Liver (tissue), 9 donors: ENCODE data around the gene CCS. TPM values are rescaled to one million over a fixed set of nuclear protein-coding genes. Genes with fewer than 3 reads are reported as not detected.

Source experiments
- DNase-seq: peaks from one replicate; pipeline ENCODE4 v3.0.0-alpha.2; 2017; ENCODE audit warnings: low spot score
- H3K27ac ChIP-seq, 2 donors: one replicate each; pipeline ENCODE4 v1.7.0; 2013; ENCODE audit warnings: inconsistent platforms in 2 of 2, low read length in 2 of 2, control low read depth in 1 of 2, low read depth in 1 of 2, mild to moderate bottlenecking in 1 of 2
- H3K27me3 ChIP-seq, 4 donors: one replicate each; pipeline versions ENCODE4 v1.6.1 to v1.7.0; 2013; ENCODE audit warnings: low read length in 3 of 4, inconsistent platforms in 1 of 4, mild to moderate bottlenecking in 1 of 4, moderate library complexity in 1 of 4; ENCODE audit not compliant: control insufficient read depth in 4 of 4, insufficient read depth in 4 of 4
- H3K36me3 ChIP-seq, 4 donors: one replicate each; pipeline versions ENCODE4 v1.6.1 to v1.7.0; 2013; ENCODE audit warnings: low read length in 3 of 4, mild to moderate bottlenecking in 3 of 4, low read depth in 1 of 4, moderate library complexity in 1 of 4; ENCODE audit not compliant: control insufficient read depth in 4 of 4, insufficient read depth in 3 of 4
- H3K4me1 ChIP-seq, 4 donors: one replicate each; pipeline versions ENCODE4 v1.6.1 to v1.7.0; 2013; ENCODE audit warnings: low read length in 3 of 4, mild to moderate bottlenecking in 3 of 4, moderate library complexity in 1 of 4; ENCODE audit not compliant: control insufficient read depth in 4 of 4, insufficient read depth in 4 of 4
- H3K4me3 ChIP-seq, 3 donors: one replicate each; pipeline versions ENCODE4 v1.6.1 to v1.7.0; 2013; ENCODE audit warnings: low read length in 3 of 3, control low read depth in 1 of 3, low read depth in 1 of 3, mild to moderate bottlenecking in 1 of 3
- H3K9ac ChIP-seq, 2 donors: one replicate each; pipeline ENCODE4 v1.7.0; 2013; ENCODE audit warnings: low read length in 2 of 2, mild to moderate bottlenecking in 2 of 2, moderate library complexity in 2 of 2, control low read depth in 1 of 2, low read depth in 1 of 2
- H3K9me3 ChIP-seq, 4 donors: one replicate each; pipeline versions ENCODE4 v1.6.1 to v1.7.0; 2013; ENCODE audit warnings: low read length in 3 of 4; ENCODE audit not compliant: control insufficient read depth in 4 of 4
- EGR1 ChIP-seq, 2 donors: IDR thresholded peaks; 2 replicates each; pipeline ENCODE4 v1.6.1; 2016 to 2018; ENCODE audit warnings: antibody characterized with exemption in 2 of 2, low read depth in 2 of 2
- FOXA1 ChIP-seq: IDR thresholded peaks from 2 replicates; pipeline ENCODE4 v1.6.1; 2016; ENCODE audit warnings: antibody characterized with exemption
- FOXA2 ChIP-seq: IDR thresholded peaks from 2 replicates; pipeline ENCODE4 v1.6.1; 2016; ENCODE audit warnings: antibody characterized with exemption
- GABPA ChIP-seq, 2 donors: IDR thresholded peaks in 1 of 2; conservative IDR thresholded peaks in 1 of 2; 2 replicates each; pipeline ENCODE4 v1.6.1; 2016; ENCODE audit warnings: antibody characterized with exemption in 2 of 2, mild to moderate bottlenecking in 1 of 2, moderate library complexity in 1 of 2
- HNF4A ChIP-seq, 2 donors: conservative IDR thresholded peaks; 2 replicates each; pipeline ENCODE4 v1.6.1; 2016; ENCODE audit warnings: antibody characterized with exemption in 2 of 2, mild to moderate bottlenecking in 2 of 2
- HNF4G ChIP-seq: IDR thresholded peaks from 2 replicates; pipeline ENCODE4 v1.6.1; 2016; ENCODE audit warnings: antibody characterized with exemption
- JUND ChIP-seq, 2 donors: IDR thresholded peaks; 2 replicates each; pipeline ENCODE4 v1.6.1; 2016; ENCODE audit warnings: antibody characterized with exemption in 2 of 2
- NR2F2 ChIP-seq: IDR thresholded peaks from 2 replicates; pipeline ENCODE4 v1.6.1; 2016; ENCODE audit warnings: antibody characterized with exemption
- RAD21 ChIP-seq, 2 donors: IDR thresholded peaks; 2 replicates each; pipeline ENCODE4 v1.6.1; 2016; ENCODE audit warnings: antibody characterized with exemption in 2 of 2, mild to moderate bottlenecking in 2 of 2
- RXRA ChIP-seq, 2 donors: IDR thresholded peaks; 2 replicates each; pipeline ENCODE4 v1.6.1; 2017 to 2018; ENCODE audit warnings: antibody characterized with exemption in 2 of 2, mild to moderate bottlenecking in 1 of 2
- SP1 ChIP-seq: IDR thresholded peaks from 2 replicates; pipeline ENCODE4 v1.6.1; 2018; ENCODE audit warnings: antibody characterized with exemption, mild to moderate bottlenecking
- TAF1 ChIP-seq: conservative IDR thresholded peaks from 2 replicates; pipeline ENCODE4 v1.6.1; 2016; ENCODE audit warnings: antibody characterized with exemption, mild to moderate bottlenecking
- YY1 ChIP-seq: IDR thresholded peaks from 2 replicates; pipeline ENCODE4 v1.6.1; 2016; ENCODE audit warnings: antibody characterized with exemption, mild to moderate bottlenecking
- WGBS: extraction: QIAGEN DNeasy Blood & Tissue Kit; methylation state at CpG from one replicate; pipeline ENCODE4 v1.1.7; 2013; 5-methylcytosine and 5-hydroxymethylcytosine counted together
- polyA plus RNA-seq, 2 donors: library from polyadenylated mRNA; stranded (reverse) in 1 of 2; unstranded in 1 of 2; fragments of 200-250 nt in 1 of 2; fragments of >200 nt in 1 of 2; fragmentation: Nextera tagmentation in 1 of 2; extraction: Ambion mirVana in 1 of 2; gene quantifications; one replicate each; pipeline versions ENCODE4 v1.2.1 to v1.2.3, GENCODE V29; 2013 to 2015
- total RNA-seq, 2 donors: library from RNA; depleted of rRNA; stranded (reverse); fragments of >200 nt; gene quantifications; one replicate each; pipeline ENCODE4 v1.2.3, GENCODE V29; 2014
- TF ChIP-seq, protein P1 (sequence below): IDR thresholded peaks from 2 replicates; pipeline ENCODE4 v1.6.1; 2016; ENCODE audit warnings: antibody characterized with exemption
- TF ChIP-seq, protein P2 (sequence below): IDR thresholded peaks from 2 replicates; pipeline ENCODE4 v1.6.1; 2016; ENCODE audit warnings: antibody characterized with exemption
- TF ChIP-seq, protein P3 (sequence below): IDR thresholded peaks from 2 replicates; pipeline ENCODE4 v1.6.1; 2016; ENCODE audit warnings: antibody characterized with exemption, mild to moderate bottlenecking
- TF ChIP-seq, protein P4 (sequence below): IDR thresholded peaks from 2 replicates; pipeline ENCODE4 v1.6.1; 2016; ENCODE audit warnings: antibody characterized with exemption
- TF ChIP-seq, protein P5 (sequence below): fragments of 150-350 bp; IDR thresholded peaks from 2 replicates; pipeline ENCODE4 v1.5.1; 2017; ENCODE audit warnings: improper control_type of control experiment, low read depth, low read length; ENCODE audit not compliant: missing input control
- donor health status: healthy.
- donor health status: healthy.
- donor health status: healthy.
- donor health status: healthy.
- donor health status: healthy.

The CCS gene
- total and polyA plus RNA-seq, 4 donors, result 30.2 to 80.2 (median 46.8) TPM

DNA sequence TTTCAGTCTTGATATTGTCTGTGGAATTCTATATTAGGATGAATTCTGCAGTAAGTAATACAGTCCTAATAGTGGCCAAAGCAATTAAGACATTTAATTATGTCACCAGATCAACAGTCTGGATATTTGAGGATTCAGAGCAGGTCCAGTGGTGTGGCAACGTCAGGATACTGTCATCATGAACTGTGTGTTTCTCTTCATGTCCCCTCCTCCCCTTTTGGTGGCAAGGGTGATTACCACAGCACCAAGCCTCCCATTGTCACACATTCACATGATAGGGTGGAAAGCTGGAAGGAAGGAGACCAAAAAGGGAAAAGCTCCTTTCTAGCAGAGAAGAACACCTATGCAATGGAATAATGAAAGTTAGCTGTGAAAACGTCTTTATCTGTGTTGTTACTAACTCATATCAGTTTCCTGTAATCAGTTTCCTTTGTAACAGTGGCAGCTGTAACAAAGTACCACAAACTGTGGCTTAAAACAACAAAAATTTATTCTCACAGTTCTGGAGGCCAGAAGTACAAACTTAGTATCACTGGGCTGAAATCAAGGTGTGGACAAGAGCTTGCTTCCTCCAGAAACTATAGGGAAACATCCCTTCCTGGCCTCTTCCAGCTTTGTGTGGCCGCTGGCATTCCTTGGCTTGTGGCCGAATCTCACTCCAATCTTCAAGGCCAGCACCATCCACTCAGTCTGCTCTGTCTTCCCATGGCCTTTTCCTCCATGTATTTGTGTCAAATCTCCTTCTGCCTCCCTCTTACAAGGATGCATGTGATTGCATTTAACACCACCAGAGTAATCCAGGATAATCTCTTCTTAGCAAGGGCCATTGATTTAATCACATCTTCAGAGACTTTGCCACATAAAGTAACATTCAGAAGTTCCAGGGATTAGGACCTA, 17.0 kb downstream of the CCS start:
- Histone ChIP-seq H3K9me3 (no peaks in the 10 kb centered on the region), H3K36me3 (peaks cover 3 to 12% (median 6%) of the 10 kb centered on the region in 4 donors), H3K27me3 (no peaks in the 10 kb centered on the region), H3K4me3 (no peak overlapping the region), H3K4me1 (peaks cover 9 to 37% (median 29%) of the 10 kb centered on the region in 4 donors), H3K9ac (no peak overlapping the region), H3K27ac (peak overlapping the region in 1 of 2 donors; percentile 2)
- TF ChIP-seq NR2F2 (no peak), RXRA (IDR thresholded peaks at IDR 0.05) (peak in 1 of 2 donors; percentile 38), RAD21 (IDR thresholded peaks at IDR 0.05) (no peak), HNF4A (conservative IDR thresholded peaks at IDR 0.05) (peak in 1 of 2 donors; percentile 41)
- WGBS, result 53% methylated on average over 4 of the region's 4 CpGs
- no peak for DNase-seq

DNA sequence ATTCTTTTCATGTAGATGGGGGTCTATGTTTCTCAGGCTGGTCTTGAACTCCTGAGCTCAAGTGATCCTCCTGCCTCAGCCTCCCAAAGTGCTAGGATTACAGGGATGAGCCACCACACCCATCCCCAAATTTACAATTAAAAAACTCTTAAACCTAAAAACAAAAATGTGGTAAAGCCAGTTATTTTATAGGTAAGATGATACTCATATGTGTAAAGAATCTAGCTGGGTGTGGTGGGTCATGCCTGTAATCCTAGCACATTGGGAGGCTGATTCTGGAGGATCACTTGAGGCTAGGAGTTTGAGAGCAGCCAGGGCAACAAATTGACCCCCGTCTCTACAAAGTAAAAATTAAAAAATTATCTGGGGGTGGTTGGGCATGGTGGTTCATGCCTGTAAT, 19.5 kb downstream of the CCS start:
- DNase-seq, result no peak
- TF ChIP-seq, protein P1, sequence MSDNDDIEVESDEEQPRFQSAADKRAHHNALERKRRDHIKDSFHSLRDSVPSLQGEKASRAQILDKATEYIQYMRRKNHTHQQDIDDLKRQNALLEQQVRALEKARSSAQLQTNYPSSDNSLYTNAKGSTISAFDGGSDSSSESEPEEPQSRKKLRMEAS, result no peak
- TF ChIP-seq EGR1 (IDR thresholded peaks at IDR 0.05; ENCODE audit: low read depth in 2 of 2) (no peak), RAD21 (IDR thresholded peaks at IDR 0.05) (no peak)
- H3K4me3 ChIP-seq, result no peak overlapping the region
- no peaks in the 10 kb centered on the region for H3K36me3 ChIP-seq
- H3K27me3 ChIP-seq, result no peaks in the 10 kb centered on the region
- 96% methylated on average over 1 of the region's 1 CpG for WGBS
- peaks cover 6 to 28% (median 17%) of the 10 kb centered on the region in 4 donors for H3K4me1 ChIP-seq
- no peak overlapping the region for H3K27ac ChIP-seq
- H3K9ac ChIP-seq, result no peak overlapping the region
- no peaks in the 10 kb centered on the region for H3K9me3 ChIP-seq

DNA sequence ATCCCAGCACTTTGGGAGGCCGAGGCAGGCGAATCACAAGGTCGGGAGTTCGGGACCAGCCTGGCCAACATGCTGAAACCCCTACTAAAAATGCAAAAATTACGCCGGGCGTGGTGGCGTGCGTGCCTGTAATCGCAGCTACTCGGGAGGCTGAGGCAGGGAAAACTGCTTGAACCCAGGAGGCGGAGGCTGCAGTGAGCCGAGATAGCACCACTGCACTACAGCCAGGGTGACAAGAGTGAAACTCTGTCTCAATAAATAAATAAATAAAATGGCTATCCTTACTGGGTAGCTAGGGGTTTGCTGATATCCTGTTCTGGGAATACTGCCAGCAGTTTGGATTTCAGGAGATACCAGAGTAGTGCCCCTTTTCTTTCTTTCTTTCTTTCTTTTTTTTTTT, 21.1 kb downstream of the CCS start:
- DNase-seq, result no peak
- WGBS, result 64% methylated on average over 13 of the region's 13 CpGs
- Histone ChIP-seq H3K9ac (no peak overlapping the region), H3K4me3 (no peak overlapping the region), H3K4me1 (peaks cover 3 to 36% (median 28%) of the 10 kb centered on the region in 4 donors), H3K27ac (peak overlapping the region; percentile 32 to 40), H3K36me3 (no peaks in the 10 kb centered on the region), H3K27me3 (no peaks in the 10 kb centered on the region), H3K9me3 (no peaks in the 10 kb centered on the region)
- TF ChIP-seq HNF4G, result no peak
- TF ChIP-seq RAD21 (IDR thresholded peaks at IDR 0.05), result peak; percentile 13 to 31
- TF ChIP-seq RXRA (IDR thresholded peaks at IDR 0.05), result peak; percentile 52 to 72
- TF ChIP-seq FOXA1, result no peak
- TF ChIP-seq, protein P2, sequence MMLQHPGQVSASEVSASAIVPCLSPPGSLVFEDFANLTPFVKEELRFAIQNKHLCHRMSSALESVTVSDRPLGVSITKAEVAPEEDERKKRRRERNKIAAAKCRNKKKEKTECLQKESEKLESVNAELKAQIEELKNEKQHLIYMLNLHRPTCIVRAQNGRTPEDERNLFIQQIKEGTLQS, result no peak
- TF ChIP-seq, protein P3, sequence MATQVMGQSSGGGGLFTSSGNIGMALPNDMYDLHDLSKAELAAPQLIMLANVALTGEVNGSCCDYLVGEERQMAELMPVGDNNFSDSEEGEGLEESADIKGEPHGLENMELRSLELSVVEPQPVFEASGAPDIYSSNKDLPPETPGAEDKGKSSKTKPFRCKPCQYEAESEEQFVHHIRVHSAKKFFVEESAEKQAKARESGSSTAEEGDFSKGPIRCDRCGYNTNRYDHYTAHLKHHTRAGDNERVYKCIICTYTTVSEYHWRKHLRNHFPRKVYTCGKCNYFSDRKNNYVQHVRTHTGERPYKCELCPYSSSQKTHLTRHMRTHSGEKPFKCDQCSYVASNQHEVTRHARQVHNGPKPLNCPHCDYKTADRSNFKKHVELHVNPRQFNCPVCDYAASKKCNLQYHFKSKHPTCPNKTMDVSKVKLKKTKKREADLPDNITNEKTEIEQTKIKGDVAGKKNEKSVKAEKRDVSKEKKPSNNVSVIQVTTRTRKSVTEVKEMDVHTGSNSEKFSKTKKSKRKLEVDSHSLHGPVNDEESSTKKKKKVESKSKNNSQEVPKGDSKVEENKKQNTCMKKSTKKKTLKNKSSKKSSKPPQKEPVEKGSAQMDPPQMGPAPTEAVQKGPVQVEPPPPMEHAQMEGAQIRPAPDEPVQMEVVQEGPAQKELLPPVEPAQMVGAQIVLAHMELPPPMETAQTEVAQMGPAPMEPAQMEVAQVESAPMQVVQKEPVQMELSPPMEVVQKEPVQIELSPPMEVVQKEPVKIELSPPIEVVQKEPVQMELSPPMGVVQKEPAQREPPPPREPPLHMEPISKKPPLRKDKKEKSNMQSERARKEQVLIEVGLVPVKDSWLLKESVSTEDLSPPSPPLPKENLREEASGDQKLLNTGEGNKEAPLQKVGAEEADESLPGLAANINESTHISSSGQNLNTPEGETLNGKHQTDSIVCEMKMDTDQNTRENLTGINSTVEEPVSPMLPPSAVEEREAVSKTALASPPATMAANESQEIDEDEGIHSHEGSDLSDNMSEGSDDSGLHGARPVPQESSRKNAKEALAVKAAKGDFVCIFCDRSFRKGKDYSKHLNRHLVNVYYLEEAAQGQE, result no peak
- TF ChIP-seq, protein P1, result peak; percentile 12
- no peak for TF ChIP-seq EGR1 (IDR thresholded peaks at IDR 0.05; ENCODE audit: low read depth in 2 of 2)
- TF ChIP-seq NR2F2, result no peak
- TF ChIP-seq YY1, result peak; percentile 51
- peak; percentile 34 for TF ChIP-seq SP1
- TF ChIP-seq, protein P4, sequence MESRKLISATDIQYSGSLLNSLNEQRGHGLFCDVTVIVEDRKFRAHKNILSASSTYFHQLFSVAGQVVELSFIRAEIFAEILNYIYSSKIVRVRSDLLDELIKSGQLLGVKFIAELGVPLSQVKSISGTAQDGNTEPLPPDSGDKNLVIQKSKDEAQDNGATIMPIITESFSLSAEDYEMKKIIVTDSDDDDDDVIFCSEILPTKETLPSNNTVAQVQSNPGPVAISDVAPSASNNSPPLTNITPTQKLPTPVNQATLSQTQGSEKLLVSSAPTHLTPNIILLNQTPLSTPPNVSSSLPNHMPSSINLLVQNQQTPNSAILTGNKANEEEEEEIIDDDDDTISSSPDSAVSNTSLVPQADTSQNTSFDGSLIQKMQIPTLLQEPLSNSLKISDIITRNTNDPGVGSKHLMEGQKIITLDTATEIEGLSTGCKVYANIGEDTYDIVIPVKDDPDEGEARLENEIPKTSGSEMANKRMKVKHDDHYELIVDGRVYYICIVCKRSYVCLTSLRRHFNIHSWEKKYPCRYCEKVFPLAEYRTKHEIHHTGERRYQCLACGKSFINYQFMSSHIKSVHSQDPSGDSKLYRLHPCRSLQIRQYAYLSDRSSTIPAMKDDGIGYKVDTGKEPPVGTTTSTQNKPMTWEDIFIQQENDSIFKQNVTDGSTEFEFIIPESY, result no peak
- TF ChIP-seq FOXA2, result no peak
- no peak for TF ChIP-seq TAF1
- TF ChIP-seq HNF4A (conservative IDR thresholded peaks at IDR 0.05), result peak; percentile 48 to 63
- TF ChIP-seq, protein P5, sequence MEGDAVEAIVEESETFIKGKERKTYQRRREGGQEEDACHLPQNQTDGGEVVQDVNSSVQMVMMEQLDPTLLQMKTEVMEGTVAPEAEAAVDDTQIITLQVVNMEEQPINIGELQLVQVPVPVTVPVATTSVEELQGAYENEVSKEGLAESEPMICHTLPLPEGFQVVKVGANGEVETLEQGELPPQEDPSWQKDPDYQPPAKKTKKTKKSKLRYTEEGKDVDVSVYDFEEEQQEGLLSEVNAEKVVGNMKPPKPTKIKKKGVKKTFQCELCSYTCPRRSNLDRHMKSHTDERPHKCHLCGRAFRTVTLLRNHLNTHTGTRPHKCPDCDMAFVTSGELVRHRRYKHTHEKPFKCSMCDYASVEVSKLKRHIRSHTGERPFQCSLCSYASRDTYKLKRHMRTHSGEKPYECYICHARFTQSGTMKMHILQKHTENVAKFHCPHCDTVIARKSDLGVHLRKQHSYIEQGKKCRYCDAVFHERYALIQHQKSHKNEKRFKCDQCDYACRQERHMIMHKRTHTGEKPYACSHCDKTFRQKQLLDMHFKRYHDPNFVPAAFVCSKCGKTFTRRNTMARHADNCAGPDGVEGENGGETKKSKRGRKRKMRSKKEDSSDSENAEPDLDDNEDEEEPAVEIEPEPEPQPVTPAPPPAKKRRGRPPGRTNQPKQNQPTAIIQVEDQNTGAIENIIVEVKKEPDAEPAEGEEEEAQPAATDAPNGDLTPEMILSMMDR, result no peak
- TF ChIP-seq JUND (IDR thresholded peaks at IDR 0.05), result peak in 1 of 2 donors; percentile 30
- TF ChIP-seq GABPA (IDR thresholded peaks at IDR 0.05 in 1 of 2, conservative IDR thresholded peaks at IDR 0.05 in 1 of 2), result no peak
